ENCODE data around the gene CAPRIN1. TPM values are rescaled to one million over a fixed set of nuclear protein-coding genes. Genes with fewer than 3 reads are reported as not detected.

CAPRIN1 gene
- total and polyA plus RNA-seq, 10 of the 15 experiments (the other 5 are each of a cell fraction or from before 2014, with no cell fraction given), result 50.4 to 228 (median 191) TPM

- no peak for TF ChIP-seq TARDBP (IDR thresholded peaks at IDR 0.05; ENCODE audit: borderline replicate concordance)
- no peak for TF ChIP-seq RB1 (IDR thresholded peaks at IDR 0.05; ENCODE audit: borderline replicate concordance)
Measured at GRCh38 chr11:34006876-34007275, 44.7 kb upstream of the CAPRIN1 start (continued).

GRCh38 chr11:34012734-34013133 is 38.8 kb upstream of the CAPRIN1 start:
- POLR2A ChIA-PET, result no interaction called here
- intact Hi-C loops (cut with micrococcal nuclease; ENCODE audit: unreplicated experiment), result no loop called here
- H4K20me1 ChIP-seq (ENCODE audit: control insufficient read depth, insufficient read depth), result no peaks in the 10 kb centered on the region
- H3K9ac ChIP-seq (ENCODE audit: control insufficient read depth, insufficient read depth, low read length), result no peak overlapping the region
- no peak overlapping the region for H3K4me3 ChIP-seq
- no peaks in the 10 kb centered on the region for H3K36me3 ChIP-seq (ENCODE audit: control insufficient read depth in 2 of 2, insufficient read depth in 2 of 2, low read length in 1 of 2)
- H3K27me3 ChIP-seq (replicated peaks in 1 of 2; ENCODE audit: control insufficient read depth in 2 of 2, insufficient read depth in 2 of 2, low read length in 1 of 2), result no peaks in the 10 kb centered on the region; a peak in 1 of 4 replicates
- RAD21 ChIA-PET (ENCODE audit: unreplicated experiment), result no interaction called here
- CTCF ChIA-PET, result interaction anchor here (1.2 kb wide), 1 partner anchor 430 kb away, joined by 3 read pairs; no protein-coding TSS in a partner anchor
- WGBS (ENCODE audit: insufficient coverage, insufficient replicate concordance, low lambda C conversion rate, missing lambda C conversion rate), result 60% methylated on average over 1 of the region's 1 CpG
- no peak overlapping the region for H3K27ac ChIP-seq (ENCODE audit: control insufficient read depth, insufficient read depth)
- DNase-seq (ENCODE audit: low read depth, low spot score), result no peak
- H2AFZ ChIP-seq (ENCODE audit: control insufficient read depth, low read depth, low read length), result no peak overlapping the region
- no TSS peak for BruUV-seq (replicated peaks)
- H3K4me1 ChIP-seq (ENCODE audit: control insufficient read depth, insufficient read depth, low read length), result no peaks in the 10 kb centered on the region
- ATAC-seq, result no peak
- no peak overlapping the region for H3K4me2 ChIP-seq (ENCODE audit: control insufficient read depth, insufficient read depth)
- H3K9me3 ChIP-seq (replicated peaks; ENCODE audit: control insufficient read depth, insufficient read depth, low read length), result no peaks in the 10 kb centered on the region
- in situ Hi-C loops (cut with MboI), result no loop called here
- H3K79me2 ChIP-seq (ENCODE audit: control insufficient read depth, insufficient read depth, low read length), result no peaks in the 10 kb centered on the region
- SMC1A ChIA-PET (ENCODE audit: uncharacterized antibody, unreplicated experiment), result no interaction called here
- no peak for FAIRE-seq
- TF ChIP-seq RELA (IDR thresholded peaks at IDR 0.05; ENCODE audit: borderline replicate concordance, partially characterized antibody), result no peak
- no peak for TF ChIP-seq GABPA (IDR thresholded peaks at IDR 0.05; ENCODE audit: low read depth)
- TF ChIP-seq REST (IDR thresholded peaks at IDR 0.05; ENCODE audit: low read depth, low read length), result no peak
- no peak for TF ChIP-seq POU2F2 (IDR thresholded peaks at IDR 0.05; ENCODE audit: borderline replicate concordance, low read depth, low read length)
- no peak for TF ChIP-seq STAT1 (conservative IDR thresholded peaks at IDR 0.05)
- TF ChIP-seq NKRF (conservative IDR thresholded peaks at IDR 0.05), result no peak
- no peak for TF ChIP-seq PRDM15 (CRISPR knock-in tag; IDR thresholded peaks at IDR 0.05)
- no peak for TF ChIP-seq CBFB (IDR thresholded peaks at IDR 0.05; ENCODE audit: low read depth)
- TF ChIP-seq USF2 (IDR thresholded peaks at IDR 0.05; ENCODE audit: borderline replicate concordance, low read depth, low read length), result no peak
- no peak for TF ChIP-seq IKZF2 (IDR thresholded peaks at IDR 0.05)
- TF ChIP-seq MYC (IDR thresholded peaks at IDR 0.05; ENCODE audit: insufficient read depth, insufficient read length, insufficient replicate concordance, low read length, severe bottlenecking), result no peak
- TF ChIP-seq IRF4 (IDR thresholded peaks at IDR 0.05; ENCODE audit: low read depth, low read length), result no peak

Data from GM12878 (cell line).